Activated CD4-positive, alpha-beta memory T cell treated with anti-CD3 and anti-CD28 coated beads, Interleukin-2, amount 10 ng/mL, durations not matched to agents 7 days and 5 days (primary cell): ENCODE measurements around the gene SYT2. TPM values are rescaled to one million over a fixed set of nuclear protein-coding genes. Genes with fewer than 3 reads are reported as not detected.
"Not testable (repeated sequence)": the region's sequence is repeated elsewhere in the genome, so short reads cannot be mapped to it uniquely, and the experiment has no call there.

Experiments
- CTCF ChIA-PET: fragments of 350-600 bp; sonication (Branson Sonifier 250); formaldehyde crosslinking; loops from one replicate; lab custom pipeline; 2021; ENCODE audit warnings: antibody characterized with exemption, inconsistent platforms; lab: Charles Lee
- POLR2A ChIA-PET: fragments of 350-600 bp; sonication (Branson Sonifier 250); formaldehyde crosslinking; loops from one replicate; lab custom pipeline; 2021; ENCODE audit warnings: antibody characterized with exemption; lab: Charles Lee
- DNase-seq: peaks from one replicate; pipeline ENCODE4 v3.0.0-alpha.2; 2020
- H3K27ac Mint-ChIP-seq: one replicate; pipeline ENCODE4 v1.8.0; 2021; ENCODE audit warnings: mild to moderate bottlenecking, mixed read lengths
- H3K27me3 Mint-ChIP-seq: one replicate; pipeline ENCODE4 v1.8.0; 2021; ENCODE audit warnings: mixed read lengths
- H3K36me3 Mint-ChIP-seq: one replicate; pipeline ENCODE4 v1.8.0; 2021; ENCODE audit warnings: low read depth, mixed read lengths
- H3K4me1 Mint-ChIP-seq: one replicate; pipeline ENCODE4 v1.8.0; 2021; ENCODE audit warnings: mixed read lengths
- H3K4me3 Mint-ChIP-seq: one replicate; pipeline ENCODE4 v1.8.0; 2021; ENCODE audit warnings: mild to moderate bottlenecking, mixed read lengths
- H3K9me3 Mint-ChIP-seq: one replicate; pipeline ENCODE4 v1.8.0; 2021; ENCODE audit warnings: mixed read lengths
- total RNA-seq, 2 experiments: library from RNA; stranded (reverse); gene quantifications; one replicate each; pipeline ENCODE4 v1.2.3, GENCODE V29; 2021

SYT2 gene
- total RNA-seq, 2 experiments from 2014 or later = not detected

DNA sequence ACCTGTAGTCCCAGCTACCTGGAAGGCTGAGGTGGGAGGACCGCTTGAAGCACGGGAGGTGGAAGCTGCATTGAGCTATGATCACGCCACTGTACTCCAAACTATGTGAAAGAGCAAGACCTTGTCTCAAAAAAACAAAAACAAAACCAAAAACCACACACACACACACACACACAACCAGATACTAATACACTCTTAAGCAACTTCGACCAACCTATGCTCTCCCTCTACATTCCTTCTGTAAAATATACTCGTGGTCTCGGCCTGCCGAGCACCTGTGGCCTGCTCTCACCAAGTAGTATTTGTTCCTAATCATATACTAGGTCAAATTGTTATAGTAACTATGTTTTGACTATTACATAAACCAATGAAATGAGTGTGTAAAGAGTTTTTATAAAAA is 13.5 kb upstream of the SYT2 start:
- ChIA-PET POLR2A (no interaction called here), CTCF (interaction anchor here (1.2 kb wide), 1 partner anchor 385 kb away, joined by 3 read pairs; no protein-coding TSS in a partner anchor)
- no peak for DNase-seq
- Mint-ChIP-seq H3K27ac (no peak overlapping the region), H3K27me3 (peaks cover 3% of the 10 kb centered on the region), H3K4me1 (peaks cover 2% of the 10 kb centered on the region), H3K9me3 (no peaks in the 10 kb centered on the region), H3K4me3 (no peak overlapping the region), H3K36me3 (peaks cover 16% of the 10 kb centered on the region)

GRCh38 chr1:202723046-202723445 is 12.8 kb upstream of the SYT2 start:
- H3K36me3 Mint-ChIP-seq, H3K4me1 Mint-ChIP-seq, H3K4me3 Mint-ChIP-seq, POLR2A ChIA-PET, H3K27ac Mint-ChIP-seq, H3K27me3 Mint-ChIP-seq, H3K9me3 Mint-ChIP-seq, DNase-seq: not testable (repeated sequence)
- CTCF ChIA-PET = interaction anchor here (1.2 kb wide), 1 partner anchor 384 kb away, joined by 3 read pairs; no protein-coding TSS in a partner anchor

DNA sequence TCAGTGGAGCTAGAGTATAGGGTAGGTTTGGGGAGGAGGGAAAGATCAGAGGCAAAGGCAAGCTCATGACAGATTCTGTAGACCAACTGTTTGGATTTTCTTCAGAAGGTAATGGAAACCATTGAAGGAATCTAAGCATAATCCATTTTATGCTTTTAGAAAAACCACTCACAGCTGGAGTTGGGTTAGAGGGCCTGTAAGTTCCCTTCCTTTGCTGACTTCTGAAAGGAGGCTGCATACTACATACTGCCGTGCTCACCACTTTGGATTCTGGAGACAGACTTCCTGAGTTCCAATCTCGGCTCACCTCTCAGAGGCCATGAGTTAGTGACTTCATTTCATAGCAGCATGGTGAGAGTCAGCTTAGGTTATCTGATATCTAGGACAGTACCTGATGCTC is 6.4 kb upstream of the SYT2 start:
- Mint-ChIP-seq H3K9me3 (no peaks in the 10 kb centered on the region), H3K4me3 (no peak overlapping the region), H3K27me3 (peaks cover 38% of the 10 kb centered on the region), H3K36me3 (no peaks in the 10 kb centered on the region), H3K27ac (no peak overlapping the region), H3K4me1 (peaks cover 2% of the 10 kb centered on the region)
- DNase-seq = no peak
- POLR2A ChIA-PET = no interaction called here
- CTCF ChIA-PET = interaction anchor here (1.3 kb wide), 1 partner anchor 8 kb away, joined by 3 read pairs; no protein-coding TSS in a partner anchor

- ChIA-PET POLR2A (interaction anchor here (1.1 kb wide), 1 partner anchor 372 kb away, joined by 4 read pairs; the partner anchor contains the start of gene UBE2T), CTCF (interaction anchor here (0.6 to 1.1 kb wide), 2 partner anchors 11 to 138 kb away, joined by 3 read pairs; no protein-coding TSS in a partner anchor)
- not testable (repeated sequence) for H3K27ac Mint-ChIP-seq, DNase-seq, H3K4me3 Mint-ChIP-seq, H3K36me3 Mint-ChIP-seq, H3K4me1 Mint-ChIP-seq, H3K9me3 Mint-ChIP-seq
- H3K27me3 Mint-ChIP-seq = peaks cover 57% of the 10 kb centered on the region
Observed at GRCh38 chr1:202714202-202714601, 3.9 kb upstream of the SYT2 start.

- no peaks in the 10 kb centered on the region for H3K9me3 Mint-ChIP-seq
Observed at GRCh38 chr1:202713110-202713509, 2.9 kb upstream of the SYT2 start.

GRCh38 chr1:202711949-202712635 is 1.8 kb upstream of the SYT2 start:
- ChIA-PET POLR2A (no interaction called here), CTCF (interaction anchor here (0.6 to 1.6 kb wide), 2 partner anchors 16 to 68 kb away, joined by 3 read pairs; no protein-coding TSS in a partner anchor)
- H3K36me3 Mint-ChIP-seq = no peaks in the 10 kb centered on the region
- peaks cover 65% of the 10 kb centered on the region for H3K27me3 Mint-ChIP-seq
- no peaks in the 10 kb centered on the region for H3K9me3 Mint-ChIP-seq
- DNase-seq = no peak
- H3K4me1 Mint-ChIP-seq = no peaks in the 10 kb centered on the region
- no peak overlapping the region for H3K27ac Mint-ChIP-seq
- no peak overlapping the region for H3K4me3 Mint-ChIP-seq

More at GRCh38 chr1:202713110-202713509, 2.9 kb upstream of the SYT2 start:
- DNase-seq = no peak
- peaks cover 61% of the 10 kb centered on the region for H3K27me3 Mint-ChIP-seq
- H3K36me3 Mint-ChIP-seq = no peaks in the 10 kb centered on the region
- CTCF ChIA-PET = no interaction called here
- POLR2A ChIA-PET = interaction anchor here (1.1 kb wide), 1 partner anchor 371 kb away, joined by 4 read pairs; the partner anchor contains the start of gene UBE2T
- no peak overlapping the region for H3K4me3 Mint-ChIP-seq
- H3K4me1 Mint-ChIP-seq = no peaks in the 10 kb centered on the region
- H3K27ac Mint-ChIP-seq = no peak overlapping the region

DNA sequence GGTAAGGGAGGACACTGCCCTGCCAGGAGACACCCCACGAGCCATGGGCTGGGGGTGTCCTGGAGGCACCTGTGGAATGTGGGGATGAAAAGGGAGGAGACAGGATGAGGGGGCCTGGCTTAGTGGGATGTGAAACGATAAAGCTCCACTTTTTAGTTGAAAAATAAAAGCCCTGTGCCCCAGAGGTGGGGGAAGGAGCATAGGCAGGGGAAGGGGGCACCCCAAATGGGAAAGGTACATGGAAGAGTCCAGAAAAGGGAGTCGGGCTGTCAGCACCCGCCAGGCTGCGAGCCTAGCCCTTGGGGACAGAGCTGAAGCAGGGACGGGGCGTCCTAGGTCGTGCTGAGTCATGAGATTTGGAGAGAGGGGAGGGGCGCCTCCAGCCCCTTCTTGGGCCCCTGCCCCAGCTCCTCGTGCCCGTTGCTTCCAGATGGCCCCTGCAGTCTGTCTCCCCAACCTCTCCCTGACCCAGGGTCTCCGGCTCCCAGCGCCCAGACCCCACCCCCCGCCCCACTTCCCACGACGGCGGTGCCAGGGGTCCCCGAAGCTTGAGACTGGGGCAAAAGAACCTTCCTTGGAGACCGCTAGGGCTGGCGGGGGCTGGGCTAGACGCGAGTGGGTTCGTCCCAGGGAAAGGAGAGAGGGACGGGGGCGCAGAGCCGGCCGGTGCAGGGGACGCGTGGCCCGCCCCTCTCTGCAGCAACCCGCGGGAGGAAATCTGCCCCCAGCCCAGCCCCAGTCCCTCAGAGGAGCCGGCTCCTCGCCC is 795 bp downstream of the SYT2 start:
- Mint-ChIP-seq H3K9me3 (no peaks in the 10 kb centered on the region), H3K4me3 (no peak overlapping the region), H3K4me1 (no peaks in the 10 kb centered on the region), H3K36me3 (no peaks in the 10 kb centered on the region), H3K27me3 (peaks cover 71% of the 10 kb centered on the region), H3K27ac (no peak overlapping the region)
- ChIA-PET POLR2A (no interaction called here), CTCF (no interaction called here)
- DNase-seq = no peak

- H3K27me3 Mint-ChIP-seq = peaks cover 79% of the 10 kb centered on the region
- POLR2A ChIA-PET = no interaction called here
- no peak for DNase-seq
- no peaks in the 10 kb centered on the region for H3K9me3 Mint-ChIP-seq
- no peaks in the 10 kb centered on the region for H3K36me3 Mint-ChIP-seq
- H3K27ac Mint-ChIP-seq = no peak overlapping the region
- CTCF ChIA-PET = no interaction called here
- H3K4me1 Mint-ChIP-seq = no peaks in the 10 kb centered on the region
- H3K4me3 Mint-ChIP-seq = no peak overlapping the region
Observed at GRCh38 chr1:202708456-202709275, 1.6 kb downstream of the SYT2 start.

DNA sequence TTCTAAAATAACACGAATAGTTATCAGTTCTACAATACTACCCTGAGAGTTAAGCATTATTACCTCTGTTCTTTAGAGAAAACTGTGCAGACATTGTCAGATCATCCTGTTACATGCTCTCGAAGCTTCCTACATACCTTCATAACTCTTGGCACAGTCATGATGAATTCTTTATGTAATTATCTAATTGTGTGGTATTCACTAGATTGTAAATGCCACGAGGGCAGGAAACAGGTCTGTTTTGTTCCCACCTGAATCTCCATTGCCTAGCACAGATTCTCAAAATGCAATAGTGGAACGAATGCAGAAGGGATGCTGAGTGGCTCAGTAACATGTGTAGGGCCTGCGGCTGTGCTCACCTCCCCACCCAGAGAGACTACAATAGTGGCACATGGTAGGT is 3.4 kb downstream of the SYT2 start:
- CTCF ChIA-PET = no interaction called here
- no peak for DNase-seq
- POLR2A ChIA-PET = no interaction called here
- Mint-ChIP-seq H3K27me3 (peaks cover 80% of the 10 kb centered on the region), H3K27ac (no peak overlapping the region), H3K9me3 (no peaks in the 10 kb centered on the region), H3K4me3 (no peak overlapping the region), H3K36me3 (no peaks in the 10 kb centered on the region), H3K4me1 (no peaks in the 10 kb centered on the region)

DNA sequence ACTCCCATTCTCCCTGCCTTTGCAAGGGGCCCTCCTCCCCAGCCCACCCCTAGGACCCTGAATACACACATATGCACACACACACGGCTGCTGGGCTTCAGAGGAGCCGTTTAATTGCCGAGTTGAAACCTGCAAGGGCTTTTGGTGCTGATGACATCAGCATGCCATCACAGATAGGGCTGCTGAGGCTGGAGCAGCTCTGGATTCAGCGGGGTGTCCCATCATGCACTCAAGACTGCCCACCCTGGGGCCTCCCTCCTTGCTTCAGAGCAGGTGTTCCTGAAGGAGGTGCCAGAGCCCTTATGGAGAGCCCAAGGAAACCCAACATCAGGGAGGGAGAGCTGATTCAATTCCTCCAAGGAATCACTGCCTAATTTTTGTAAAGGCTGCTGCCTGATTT is 5.7 kb downstream of the SYT2 start:
- Mint-ChIP-seq H3K4me1 (no peaks in the 10 kb centered on the region), H3K9me3 (no peaks in the 10 kb centered on the region), H3K27me3 (peaks cover 71% of the 10 kb centered on the region), H3K4me3 (no peak overlapping the region), H3K36me3 (no peaks in the 10 kb centered on the region), H3K27ac (no peak overlapping the region)
- POLR2A ChIA-PET = no interaction called here
- CTCF ChIA-PET = no interaction called here
- DNase-seq = no peak

- Mint-ChIP-seq H3K27me3 (peaks cover 64% of the 10 kb centered on the region), H3K9me3 (no peaks in the 10 kb centered on the region), H3K36me3 (no peaks in the 10 kb centered on the region), H3K4me1 (peaks cover 5% of the 10 kb centered on the region), H3K4me3 (no peak overlapping the region), H3K27ac (no peak overlapping the region)
- POLR2A ChIA-PET = no interaction called here
- DNase-seq = no peak
- CTCF ChIA-PET = no interaction called here
Observed at GRCh38 chr1:202703191-202703590, 7.1 kb downstream of the SYT2 start.

- Mint-ChIP-seq H3K27me3 (peaks cover 62% of the 10 kb centered on the region), H3K4me1 (peaks cover 10% of the 10 kb centered on the region), H3K4me3 (no peak overlapping the region), H3K27ac (no peak overlapping the region), H3K36me3 (no peaks in the 10 kb centered on the region), H3K9me3 (no peaks in the 10 kb centered on the region)
- CTCF ChIA-PET = no interaction called here
- POLR2A ChIA-PET = no interaction called here
- no peak for DNase-seq
Observed at GRCh38 chr1:202702088-202702487, 8.2 kb downstream of the SYT2 start.

DNA sequence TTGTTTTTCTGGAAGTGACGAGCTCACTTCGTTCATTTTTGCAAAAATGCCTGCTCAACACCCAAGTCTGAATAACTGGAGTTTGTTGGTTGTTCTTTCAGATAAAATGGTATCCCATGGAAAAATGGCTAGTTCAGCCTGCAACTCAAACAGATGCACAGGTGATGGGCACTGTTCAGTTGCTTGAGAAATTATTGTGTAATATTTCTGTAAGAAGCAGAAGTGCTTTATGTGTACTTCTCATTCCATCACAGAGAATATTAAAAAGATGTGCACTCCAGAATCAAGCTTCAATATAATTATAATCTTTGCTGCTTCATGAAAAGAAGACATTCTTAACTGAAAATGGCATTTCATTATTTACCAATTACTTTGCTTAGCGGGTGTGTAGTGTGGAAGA is 9.1 kb downstream of the SYT2 start:
- no peaks in the 10 kb centered on the region for H3K36me3 Mint-ChIP-seq
- no peaks in the 10 kb centered on the region for H3K9me3 Mint-ChIP-seq
- no peak for DNase-seq
- POLR2A ChIA-PET = no interaction called here
- peaks cover 58% of the 10 kb centered on the region for H3K27me3 Mint-ChIP-seq
- no peak overlapping the region for H3K27ac Mint-ChIP-seq
- CTCF ChIA-PET = no interaction called here
- no peak overlapping the region for H3K4me3 Mint-ChIP-seq
- H3K4me1 Mint-ChIP-seq = peaks cover 12% of the 10 kb centered on the region
